KMS-11 (cell line): Measurements from ENCODE around the gene TMIE.

Experiments used
- H2AFZ ChIP-seq: fragments of 200-600 bp; sonication (generic); 2 replicates; pipeline ENCODE4 v1.6.1; 2016; ENCODE audit warnings: antibody characterized with exemption, mixed run types, low read depth
- H3K27ac ChIP-seq: fragments of 200-600 bp; sonication (generic); 2 replicates; pipeline ENCODE4 v1.6.1; 2016; ENCODE audit warnings: mild to moderate bottlenecking, mixed run types
- H3K27me3 ChIP-seq: fragments of 200-600 bp; sonication (generic); 2 replicates; pipeline ENCODE4 v1.6.1; 2017; ENCODE audit warnings: mild to moderate bottlenecking, low read depth, mixed run types, moderate library complexity; ENCODE audit not compliant: insufficient read depth
- H3K36me3 ChIP-seq: fragments of 200-600 bp; sonication (generic); 2 replicates; pipeline ENCODE4 v1.6.1; 2017; ENCODE audit warnings: mild to moderate bottlenecking, mixed run types; ENCODE audit not compliant: insufficient read depth
- H3K4me1 ChIP-seq: fragments of 200-600 bp; sonication (generic); 2 replicates; pipeline ENCODE4 v1.6.1; 2016; ENCODE audit warnings: mild to moderate bottlenecking, low read depth, mixed run types; ENCODE audit not compliant: poor library complexity, severe bottlenecking
- H3K4me2 ChIP-seq: fragments of 200-600 bp; sonication (generic); 2 replicates; pipeline ENCODE4 v1.7.0; 2016; ENCODE audit warnings: mild to moderate bottlenecking, mixed run types
- H3K4me3 ChIP-seq: fragments of 200-600 bp; sonication (generic); IDR thresholded peaks from 2 replicates; pipeline ENCODE4 v1.6.1; 2017; ENCODE audit warnings: low read depth, low read length, mixed read lengths; ENCODE audit not compliant: insufficient read depth
- H3K79me2 ChIP-seq: fragments of 200-600 bp; sonication (generic); 2 replicates; pipeline ENCODE4 v1.6.1; 2016; ENCODE audit warnings: low read depth, mixed run types; ENCODE audit not compliant: insufficient read depth
- H3K9ac ChIP-seq: fragments of 200-600 bp; sonication (generic); 2 replicates; pipeline ENCODE4 v1.6.1; 2016; ENCODE audit warnings: mild to moderate bottlenecking, mixed run types
- H4K20me1 ChIP-seq: fragments of 200-600 bp; sonication (generic); 2 replicates; pipeline ENCODE4 v1.6.1; 2016; ENCODE audit warnings: mild to moderate bottlenecking, mixed run types; ENCODE audit not compliant: insufficient read depth
- CTCF ChIP-seq: fragments of 200-600 bp; sonication (generic); conservative IDR thresholded peaks from 2 replicates; pipeline ENCODE4 v1.6.1; 2017; ENCODE audit warnings: low read depth, mild to moderate bottlenecking, antibody characterized with exemption, low read length, moderate library complexity, mixed read lengths

The TMIE gene

GRCh38 chr3:46755646-46756045 lies 54.5 kb downstream of the TMIE start:
- Histone ChIP-seq H3K27me3 (no peaks in the 10 kb centered on the region), H4K20me1 (no peaks in the 10 kb centered on the region), H3K4me2 (no peak overlapping the region), H3K36me3 (no peaks in the 10 kb centered on the region), H3K4me1 (no peaks in the 10 kb centered on the region), H3K27ac (no peak overlapping the region), H2AFZ (no peak overlapping the region), H3K4me3 (no peak overlapping the region), H3K9ac (no peak overlapping the region), H3K79me2 (no peaks in the 10 kb centered on the region)
- TF ChIP-seq CTCF: no peak

- Histone ChIP-seq H3K27me3 (no peaks in the 10 kb centered on the region), H4K20me1 (no peaks in the 10 kb centered on the region), H3K4me1 (no peaks in the 10 kb centered on the region), H3K79me2 (no peaks in the 10 kb centered on the region), H3K27ac (no peak overlapping the region), H3K4me2 (no peak overlapping the region), H2AFZ (no peak overlapping the region), H3K9ac (no peak overlapping the region), H3K4me3 (no peak overlapping the region), H3K36me3 (no peaks in the 10 kb centered on the region)
- no peak for TF ChIP-seq CTCF
Observed at GRCh38 chr3:46756642-46757041, 55.5 kb downstream of the TMIE start.

DNA sequence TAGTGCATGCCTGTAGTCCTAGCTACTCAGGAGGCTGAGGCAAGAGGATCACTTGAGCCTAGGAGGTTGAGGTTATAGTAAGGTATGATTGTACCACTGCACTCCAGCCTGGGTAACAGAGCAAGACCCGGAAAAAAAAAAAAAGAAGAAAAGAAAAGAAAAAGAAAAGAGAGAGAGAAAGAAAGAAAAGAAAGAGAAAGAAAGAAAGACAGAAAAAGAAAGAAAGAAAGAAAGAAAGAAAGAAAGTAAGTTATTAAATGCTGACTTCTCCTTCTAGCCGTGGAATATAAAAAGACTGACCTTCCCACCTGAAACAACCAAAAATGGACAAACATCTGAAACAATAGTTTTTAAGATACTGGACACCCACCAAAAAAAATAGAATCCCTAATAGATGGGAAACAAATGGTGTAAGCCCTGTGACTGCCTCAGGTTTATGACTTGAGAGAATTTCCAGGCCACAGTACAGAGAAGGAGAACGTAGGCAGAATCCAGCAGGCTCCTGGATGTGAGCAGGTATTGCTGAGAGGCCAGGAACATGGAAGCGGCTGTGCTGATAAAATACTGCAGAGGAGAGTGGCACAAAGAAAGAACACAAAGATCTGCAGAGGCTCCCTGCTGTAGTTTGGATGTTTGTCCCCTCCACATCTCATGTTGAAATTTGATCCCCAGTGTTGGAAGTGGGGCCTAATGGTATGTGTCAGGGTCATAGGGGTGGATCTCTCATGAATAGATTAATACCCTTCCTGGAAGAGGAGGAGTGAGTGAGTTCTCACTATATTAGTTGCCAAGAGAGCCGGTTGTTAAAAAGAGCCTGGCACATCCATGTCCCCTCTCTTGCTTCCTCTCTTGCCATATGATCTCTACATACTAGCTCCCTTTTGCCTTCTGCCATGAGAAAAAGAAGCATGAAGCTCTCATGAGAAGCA lies 58.3 kb downstream of the TMIE start:
- H3K4me2 ChIP-seq: no peak overlapping the region
- no peak overlapping the region for H3K4me3 ChIP-seq
- H3K4me1 ChIP-seq: no peaks in the 10 kb centered on the region
- H2AFZ ChIP-seq: no peak overlapping the region
- no peak overlapping the region for H3K27ac ChIP-seq
- TF ChIP-seq CTCF: no peak
- H3K79me2 ChIP-seq: no peaks in the 10 kb centered on the region
- H3K36me3 ChIP-seq: no peaks in the 10 kb centered on the region
- no peak overlapping the region for H3K9ac ChIP-seq
- H3K27me3 ChIP-seq: no peaks in the 10 kb centered on the region
- H4K20me1 ChIP-seq: no peaks in the 10 kb centered on the region
